Heart right ventricle (tissue), 16 donors: ENCODE results near the gene RAMP2. TPM values are rescaled to one million over a fixed set of nuclear protein-coding genes. Genes with fewer than 3 reads are reported as not detected.

Experiments used
- ATAC-seq, 8 donors: fragments of 200-7000 bp; cut with Tn5 transposase; one replicate each; pipeline ENCODE4 v1.9.1; 2020; ENCODE audit warnings: mild to moderate bottlenecking in 8 of 8, moderate library complexity in 8 of 8, moderate number of reproducible peaks in 1 of 8
- DNase-seq, 2 donors: peaks; one replicate each; pipeline ENCODE4 v3.0.0-alpha.2; 2020
- H3K27ac ChIP-seq, 10 donors: fragments of 200-600 bp; sonication (generic) in 2 of 10; one replicate each; pipeline versions ENCODE4 v1.5.0 to v1.8.0; 2020 to 2022; ENCODE audit warnings: mild to moderate bottlenecking in 3 of 10
- H3K27me3 ChIP-seq, 7 donors: fragments of 200-600 bp; one replicate each; pipeline ENCODE4 v1.8.0; 2021 to 2022; ENCODE audit warnings: mild to moderate bottlenecking in 2 of 7
- H3K36me3 ChIP-seq, 9 donors: fragments of 200-600 bp; sonication (generic) in 1 of 9; one replicate each; pipeline versions ENCODE4 v1.5.0 to v1.8.0; 2020 to 2022; ENCODE audit warnings: mild to moderate bottlenecking in 2 of 9
- H3K4me1 ChIP-seq, 9 donors: fragments of 200-600 bp; sonication (generic) in 1 of 9; one replicate each; pipeline versions ENCODE4 v1.5.0 to v1.8.0; 2020 to 2022; ENCODE audit warnings: mild to moderate bottlenecking in 4 of 9
- H3K4me3 ChIP-seq, 10 donors: fragments of 200-600 bp; sonication (generic) in 2 of 10; one replicate each; pipeline versions ENCODE4 v1.5.0 to v1.8.0; 2020 to 2022; ENCODE audit warnings: mild to moderate bottlenecking in 7 of 10, moderate library complexity in 2 of 10
- H3K9me3 ChIP-seq, 11 donors: fragments of 200-600 bp in 10 of 11; sonication (generic) in 2 of 11; one replicate each; pipeline versions ENCODE4 v1.5.0 to v1.8.0; 2013 to 2022; ENCODE audit warnings: mild to moderate bottlenecking in 2 of 11, control low read depth in 1 of 11, moderate library complexity in 1 of 11
- WGBS, 2 donors: extraction: QIAGEN DNeasy Blood & Tissue Kit; methylation state at CpG; one replicate each; pipeline ENCODE4 v1.1.7; 2013; ENCODE audit warnings: inconsistent platforms in 1 of 2; 5-methylcytosine and 5-hydroxymethylcytosine counted together
- intact Hi-C, 10 donors: fragments of 100-400 bp; cut with DNase I; formaldehyde crosslinking; loops; one replicate each; pipeline versions ENCODE4 v1.11.1 to v1.14.2; 2022
- polyA plus RNA-seq, 2 donors: library from polyadenylated mRNA; stranded (reverse); fragments of 200-250 nt; gene quantifications; one replicate each; pipeline ENCODE4 v1.2.3, GENCODE V29; 2013
- total RNA-seq, 10 donors: library from RNA; stranded (reverse); fragmentation: NEBNext Ultra II Directional in 3 of 10; extraction: Animal tissue kit (Norgen Biotek cat#: 25700) in 3 of 10; gene quantifications; one replicate each; pipeline versions ENCODE4 v1.2.1 to v1.2.4, GENCODE V29; 2021 to 2023
- TF ChIP-seq, protein P1 (sequence below), 9 donors: fragments of 200-600 bp; sonication (generic) in 2 of 9; IDR thresholded peaks; one replicate each; pipeline versions ENCODE4 v1.5.0 to v1.8.0; 2021 to 2022; ENCODE audit warnings: antibody characterized with exemption in 9 of 9, mild to moderate bottlenecking in 5 of 9, moderate library complexity in 1 of 9
- donor health status: Arrhythmogenic right ventricular cardiomyopathy.
- donor health status: ischemic (EF 13 %, LVEDD 7.1; RV severe dilation, severe dysfunction).
- donor health status: healthy with polysubstance abuse.
- donor health status: DM: no; HTN: yes; CAD: no.
- donor health status: DM: no; HTN: no; CAD: no.
- donor health status: ischemic (EF 25% LVEDD 6.9; RV normal size, moderate dysfunction).
- donor health status: ischemic (EF 25% LVEDD 5.7; RV mildly dilated, moderate dysfunction).
- donor health status: healthy.
- donor health status: DM: yes; HTN: yes; CAD: no.
- donor health status: Ischemic cardiomyopathy.
- donor health status: ischemic (EF 35%, LVEDD 5.7; RV mildly dilated, moderate dysfunction).
- donor health status: nonischemic (EF 11% LVEDD 7.7; RV severe dilation, severe dysfunction).
- donor health status: DM: yes; HTN: yes; CAD: no.
- donor health status: PGD.
- donor health status: ischemic (EF 29% LVEDD 5.4; RV normal size, mild dysfunction).
- donor health status: nonischemic (EF 23%, LVEDD 6.1; RV moderate dilation, normal function).

Gene RAMP2
- total and polyA plus RNA-seq, 12 donors, result 32.1 to 105 (median 40.1) TPM

DNA sequence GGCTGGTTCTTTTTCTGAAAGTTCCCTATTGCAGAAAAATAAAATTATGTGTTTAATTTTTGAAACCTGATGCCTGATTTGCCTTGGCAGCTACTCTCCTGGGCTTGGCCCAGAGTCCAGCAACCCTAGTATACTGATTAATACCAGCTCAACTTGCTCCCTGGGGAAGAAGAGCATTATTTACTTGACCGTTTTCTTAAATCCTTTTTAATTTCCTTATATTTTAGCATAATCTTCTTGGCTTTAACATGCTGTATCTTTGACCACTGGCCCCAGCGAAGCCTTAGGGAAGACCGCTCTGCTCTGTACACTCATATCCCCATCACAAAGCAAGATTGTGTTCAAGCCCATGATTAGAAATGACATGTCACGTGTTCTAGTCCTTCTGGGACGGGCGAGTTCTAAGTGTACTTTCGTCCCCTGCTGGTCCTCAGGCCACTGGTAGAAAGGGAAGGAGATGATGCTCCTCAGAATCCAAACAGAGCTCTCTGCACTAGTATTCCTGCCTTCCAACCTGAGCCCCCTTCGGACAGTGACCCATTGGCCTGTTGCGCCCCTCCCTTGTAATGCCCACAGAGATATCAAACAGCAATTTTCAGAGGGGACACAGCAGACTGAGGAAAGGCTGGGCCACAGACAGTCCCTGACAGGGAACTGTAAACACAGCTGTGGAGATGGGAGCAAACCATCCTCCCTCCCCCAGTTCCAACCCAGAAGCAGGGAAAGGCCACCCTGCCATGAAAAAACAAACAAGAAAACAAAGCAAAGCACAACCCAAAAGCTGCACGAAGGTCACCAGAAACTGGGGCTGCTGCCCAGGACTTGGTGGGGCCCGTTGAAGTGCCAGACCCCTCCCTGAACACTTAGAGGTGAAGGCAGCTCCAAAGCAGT, 11.9 kb upstream of the RAMP2 start:
- Histone ChIP-seq H3K27me3 (peaks cover 0 to 6% (median 0%) of the 10 kb centered on the region in 7 donors), H3K27ac (peak overlapping the region; percentile 9 to 80 (median 57)), H3K4me1 (peaks cover 13 to 54% (median 41%) of the 10 kb centered on the region in 9 donors), H3K36me3 (no peaks in the 10 kb centered on the region), H3K9me3 (no peaks in the 10 kb centered on the region), H3K4me3 (no peak overlapping the region)
- peak in 1 of 8 donors; percentile 27 for ATAC-seq
- intact Hi-C loops, result no loop called here
- TF ChIP-seq, protein P1, sequence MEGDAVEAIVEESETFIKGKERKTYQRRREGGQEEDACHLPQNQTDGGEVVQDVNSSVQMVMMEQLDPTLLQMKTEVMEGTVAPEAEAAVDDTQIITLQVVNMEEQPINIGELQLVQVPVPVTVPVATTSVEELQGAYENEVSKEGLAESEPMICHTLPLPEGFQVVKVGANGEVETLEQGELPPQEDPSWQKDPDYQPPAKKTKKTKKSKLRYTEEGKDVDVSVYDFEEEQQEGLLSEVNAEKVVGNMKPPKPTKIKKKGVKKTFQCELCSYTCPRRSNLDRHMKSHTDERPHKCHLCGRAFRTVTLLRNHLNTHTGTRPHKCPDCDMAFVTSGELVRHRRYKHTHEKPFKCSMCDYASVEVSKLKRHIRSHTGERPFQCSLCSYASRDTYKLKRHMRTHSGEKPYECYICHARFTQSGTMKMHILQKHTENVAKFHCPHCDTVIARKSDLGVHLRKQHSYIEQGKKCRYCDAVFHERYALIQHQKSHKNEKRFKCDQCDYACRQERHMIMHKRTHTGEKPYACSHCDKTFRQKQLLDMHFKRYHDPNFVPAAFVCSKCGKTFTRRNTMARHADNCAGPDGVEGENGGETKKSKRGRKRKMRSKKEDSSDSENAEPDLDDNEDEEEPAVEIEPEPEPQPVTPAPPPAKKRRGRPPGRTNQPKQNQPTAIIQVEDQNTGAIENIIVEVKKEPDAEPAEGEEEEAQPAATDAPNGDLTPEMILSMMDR (IDR thresholded peaks at IDR 0.05), result no peak
- no peak for DNase-seq
- 54 to 57% methylated on average over 11 of the region's 11 CpGs for WGBS, 2 donors

DNA sequence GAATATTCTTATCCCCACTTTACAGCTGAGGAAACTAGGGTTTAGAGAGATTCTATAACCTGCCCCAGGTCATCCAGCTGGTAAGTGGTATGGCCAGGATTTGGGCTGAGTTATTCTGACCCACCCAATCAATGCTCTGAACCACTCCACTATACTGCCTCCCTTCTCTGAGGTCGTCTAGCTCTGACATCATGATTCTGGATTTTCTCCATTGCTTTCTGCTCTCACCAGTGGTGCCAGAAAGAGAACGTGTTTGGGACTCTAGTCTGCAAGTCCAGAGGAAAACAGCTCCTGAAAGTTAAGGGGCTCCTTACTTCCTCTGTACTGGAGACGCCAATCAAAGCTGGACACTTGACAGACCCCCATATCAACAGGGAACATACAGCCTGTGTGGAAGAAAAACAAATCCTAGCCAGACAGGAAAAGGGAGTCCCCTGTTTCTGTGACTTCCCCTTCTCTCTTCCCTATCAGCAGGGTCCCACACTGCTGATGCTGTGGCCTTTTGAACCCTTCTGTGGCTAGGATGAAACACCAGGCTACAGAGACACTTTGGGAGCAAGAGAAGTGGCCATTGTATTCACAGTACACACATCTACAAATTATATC, 10.2 kb upstream of the RAMP2 start:
- ATAC-seq, result peak in 7 of 8 donors; percentile 30 to 64 (median 48)
- TF ChIP-seq, protein P1 (IDR thresholded peaks at IDR 0.05), result no peak
- DNase-seq, result peak in 1 of 2 donors; percentile 30
- Histone ChIP-seq H3K4me1 (peaks cover 9 to 52% (median 34%) of the 10 kb centered on the region in 9 donors), H3K27ac (peak overlapping the region in 9 of 10 donors; percentile 8 to 80 (median 51)), H3K27me3 (peaks cover 0 to 5% (median 0%) of the 10 kb centered on the region in 7 donors), H3K36me3 (no peaks in the 10 kb centered on the region), H3K4me3 (no peak overlapping the region), H3K9me3 (no peaks in the 10 kb centered on the region)
- 26 to 31% methylated on average over 3 of the region's 3 CpGs for WGBS, 2 donors
- intact Hi-C loops, result no loop called here

DNA sequence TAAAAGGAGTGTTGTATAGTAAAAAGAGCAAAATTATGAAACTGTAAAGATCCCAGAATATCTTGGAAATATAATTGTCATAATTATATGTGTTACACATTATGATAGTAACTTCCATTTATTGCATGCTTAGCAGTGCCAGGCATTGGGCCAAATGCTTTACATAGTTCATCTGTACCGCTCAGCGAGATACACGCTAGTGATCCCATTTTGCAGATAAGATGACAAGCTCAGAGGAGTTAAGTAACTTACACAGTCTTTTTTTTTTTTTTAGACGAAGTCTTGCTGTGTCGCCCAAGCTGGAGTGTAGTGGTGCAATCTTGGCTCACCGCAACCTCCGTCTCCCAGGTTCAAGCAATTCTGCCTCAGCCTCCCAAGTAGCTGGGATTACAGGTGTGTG, 9.4 kb upstream of the RAMP2 start:
- DNase-seq (no peak), ATAC-seq (no peak)
- Histone ChIP-seq H3K4me3 (no peak overlapping the region), H3K4me1 (peaks cover 9 to 52% (median 34%) of the 10 kb centered on the region in 9 donors), H3K27me3 (no peaks in the 10 kb centered on the region), H3K9me3 (no peaks in the 10 kb centered on the region), H3K36me3 (no peaks in the 10 kb centered on the region), H3K27ac (peak overlapping the region in 3 of 10 donors; percentile 51 to 80 (median 74))
- WGBS, 2 donors, result 47 to 57% methylated on average over 7 of the region's 7 CpGs
- TF ChIP-seq, protein P1 (IDR thresholded peaks at IDR 0.05), result no peak
- intact Hi-C loops, result no loop called here

DNA sequence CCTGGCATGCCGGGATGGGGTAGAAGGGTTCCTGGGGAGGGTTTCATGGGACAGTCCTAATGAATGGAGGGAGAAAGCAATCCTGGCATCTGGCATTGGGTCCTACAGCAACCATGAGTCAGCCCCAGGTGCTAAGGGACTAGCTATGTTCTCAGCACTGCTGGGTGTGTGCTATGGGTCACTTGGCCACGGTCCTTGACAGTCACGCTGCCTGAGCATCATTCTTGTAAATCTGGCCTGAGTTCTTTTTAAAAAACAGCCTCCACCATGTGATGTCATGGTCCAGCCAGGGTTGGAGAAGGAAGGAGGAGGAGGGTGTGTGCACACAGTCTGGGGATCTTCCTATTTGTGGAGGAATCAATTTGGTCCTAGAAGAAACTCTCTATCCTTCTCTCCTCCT, 6.2 kb upstream of the RAMP2 start:
- TF ChIP-seq, protein P1 (IDR thresholded peaks at IDR 0.05), result no peak
- Histone ChIP-seq H3K27ac (peak overlapping the region in 3 of 10 donors; percentile 17 to 47 (median 43)), H3K4me1 (peaks cover 0 to 32% (median 18%) of the 10 kb centered on the region in 9 donors), H3K4me3 (no peak overlapping the region), H3K36me3 (no peaks in the 10 kb centered on the region), H3K9me3 (no peaks in the 10 kb centered on the region), H3K27me3 (peaks cover 0 to 3% (median 0%) of the 10 kb centered on the region in 7 donors)
- 81% methylated on average over 3 of the region's 3 CpGs for WGBS, 2 donors
- ATAC-seq (peak in 7 of 8 donors; percentile 55 to 90 (median 73)), DNase-seq (peak; percentile 26 to 45)
- intact Hi-C loops, result no loop called here
